Prostate gland (tissue), 2 donors: ENCODE results near the gene LRRIQ4. TPM values are rescaled to one million over a fixed set of nuclear protein-coding genes. Genes with fewer than 3 reads are reported as not detected.

Experiments
- DNase-seq: peaks from one replicate; pipeline ENCODE4 v3.0.0-alpha.2; 2019; ENCODE audit warnings: low spot score
- H3K27ac ChIP-seq, 2 donors: fragments of 200-600 bp; sonication (generic); 2 replicates each; pipeline ENCODE4 v1.5.1; 2017 to 2019
- H3K27me3 ChIP-seq: fragments of 200-600 bp; sonication (generic); replicated peaks from 2 replicates; pipeline ENCODE4 v1.5.1; 2019; ENCODE audit not compliant: insufficient read depth
- H3K36me3 ChIP-seq, 2 donors: fragments of 200-600 bp; sonication (generic); 1 replicate in 1 of 2; 2 replicates in 1 of 2; pipeline versions ENCODE4 v1.5.1 to v1.8.1; 2017 to 2019
- H3K4me1 ChIP-seq: fragments of 200-600 bp; sonication (generic); replicated peaks from 2 replicates; pipeline ENCODE4 v1.5.1; 2019
- H3K4me3 ChIP-seq, 2 donors: fragments of 200-600 bp; sonication (generic); 2 replicates each; pipeline ENCODE4 v1.5.1; 2017 to 2019
- H3K9me3 ChIP-seq: fragments of 200-600 bp; sonication (generic); 2 replicates; pipeline ENCODE4 v1.5.1; 2017
- POLR2A ChIP-seq: fragments of 450-650 bp; IDR thresholded peaks from one replicate; pipeline ENCODE4 v1.6.1; 2016; ENCODE audit warnings: antibody characterized with exemption, mild to moderate bottlenecking
- POLR2AphosphoS5 ChIP-seq: sonication (generic); formaldehyde crosslinking; IDR thresholded peaks from one replicate; pipeline ENCODE4 v1.6.1; 2017; ENCODE audit warnings: antibody characterized with exemption
- WGBS: methylation state at CpG from one replicate; pipeline ENCODE4 v1.1.5; 2018; 5-methylcytosine and 5-hydroxymethylcytosine counted together
- intact Hi-C: fragments of 100-400 bp; cut with DNase I; formaldehyde crosslinking; loops from one replicate; pipeline ENCODE4 v1.14.2; 2022
- total RNA-seq, 2 donors: library from RNA; depleted of rRNA; stranded (reverse); fragments of >200 nt; gene quantifications; one replicate each; pipeline ENCODE4 v1.1.0, GENCODE V29; 2016
- TF ChIP-seq, protein P1 (sequence below), 4 experiments: fragments of 200-600 bp in 2 of 4; fragments of 450-650 bp in 2 of 4; sonication (generic) in 2 of 4; IDR thresholded peaks; 1 replicate in 3 of 4; 2 replicates in 1 of 4; pipeline ENCODE4 v1.5.1; 2016 to 2019; ENCODE audit warnings: antibody characterized with exemption in 4 of 4, mild to moderate bottlenecking in 2 of 4, moderate library complexity in 2 of 4

The LRRIQ4 gene
- total RNA-seq, 2 donors from 2014 or later: 0.74 TPM; not detected in 1

DNA sequence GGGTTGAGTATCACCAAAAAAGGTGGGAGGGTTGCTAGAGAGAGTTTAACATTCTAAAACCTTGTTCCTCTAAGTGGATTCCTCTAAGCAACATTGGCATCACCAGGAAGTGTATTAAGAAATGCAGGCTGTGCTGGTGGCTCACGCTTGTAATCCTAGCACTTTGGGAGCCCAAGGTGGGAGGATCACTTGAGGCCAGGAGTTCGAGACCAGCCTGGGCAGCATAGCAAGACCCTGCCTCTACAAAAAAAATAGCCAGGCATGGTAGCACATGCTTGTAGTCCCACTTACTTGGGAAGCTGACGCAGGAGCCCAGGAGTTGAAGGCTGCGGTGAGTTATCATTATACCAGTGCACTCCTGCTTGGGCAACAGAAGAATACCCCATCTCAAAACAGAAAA, 34.8 kb upstream of the LRRIQ4 start:
- Histone ChIP-seq H3K4me3 (no peak overlapping the region), H3K4me1 (peaks cover 10% of the 10 kb centered on the region), H3K27me3 (no peaks in the 10 kb centered on the region), H3K27ac (no peak overlapping the region), H3K9me3 (no peaks in the 10 kb centered on the region), H3K36me3 (peaks cover 0 to 3% of the 10 kb centered on the region in 2 donors)
- DNase-seq: no peak
- intact Hi-C loops: no loop called here
- TF ChIP-seq POLR2AphosphoS5 (no peak), POLR2A (no peak)
- TF ChIP-seq, protein P1, sequence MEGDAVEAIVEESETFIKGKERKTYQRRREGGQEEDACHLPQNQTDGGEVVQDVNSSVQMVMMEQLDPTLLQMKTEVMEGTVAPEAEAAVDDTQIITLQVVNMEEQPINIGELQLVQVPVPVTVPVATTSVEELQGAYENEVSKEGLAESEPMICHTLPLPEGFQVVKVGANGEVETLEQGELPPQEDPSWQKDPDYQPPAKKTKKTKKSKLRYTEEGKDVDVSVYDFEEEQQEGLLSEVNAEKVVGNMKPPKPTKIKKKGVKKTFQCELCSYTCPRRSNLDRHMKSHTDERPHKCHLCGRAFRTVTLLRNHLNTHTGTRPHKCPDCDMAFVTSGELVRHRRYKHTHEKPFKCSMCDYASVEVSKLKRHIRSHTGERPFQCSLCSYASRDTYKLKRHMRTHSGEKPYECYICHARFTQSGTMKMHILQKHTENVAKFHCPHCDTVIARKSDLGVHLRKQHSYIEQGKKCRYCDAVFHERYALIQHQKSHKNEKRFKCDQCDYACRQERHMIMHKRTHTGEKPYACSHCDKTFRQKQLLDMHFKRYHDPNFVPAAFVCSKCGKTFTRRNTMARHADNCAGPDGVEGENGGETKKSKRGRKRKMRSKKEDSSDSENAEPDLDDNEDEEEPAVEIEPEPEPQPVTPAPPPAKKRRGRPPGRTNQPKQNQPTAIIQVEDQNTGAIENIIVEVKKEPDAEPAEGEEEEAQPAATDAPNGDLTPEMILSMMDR (IDR thresholded peaks at IDR 0.05): no peak
- WGBS: 95% methylated on average over 4 of the region's 4 CpGs

DNA sequence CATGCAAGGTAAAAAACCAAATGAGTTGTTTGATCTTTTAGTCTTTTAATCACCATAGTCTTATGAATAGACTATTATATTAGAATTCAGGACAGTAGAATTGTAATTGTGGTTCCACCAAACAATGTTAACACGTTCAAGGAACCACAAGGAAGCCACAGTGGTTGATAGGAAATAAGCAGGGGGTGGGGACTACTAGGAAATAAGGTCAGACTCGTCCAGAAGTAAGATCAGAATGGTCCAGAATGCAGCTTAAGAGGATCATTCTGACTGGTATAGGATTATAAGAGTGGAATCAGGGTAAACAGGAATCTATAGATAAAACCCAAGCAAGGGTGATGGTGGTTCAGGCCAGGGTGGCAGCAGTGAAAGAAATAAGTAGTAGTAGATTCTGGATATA, 31.9 kb upstream of the LRRIQ4 start:
- Histone ChIP-seq H3K27me3 (no peaks in the 10 kb centered on the region), H3K9me3 (no peaks in the 10 kb centered on the region), H3K4me3 (no peak overlapping the region), H3K36me3 (peaks cover 0 to 4% of the 10 kb centered on the region in 2 donors), H3K4me1 (no peaks in the 10 kb centered on the region), H3K27ac (no peak overlapping the region)
- DNase-seq: no peak
- intact Hi-C loops: no loop called here
- TF ChIP-seq POLR2AphosphoS5 (no peak), POLR2A (no peak)
- TF ChIP-seq, protein P1 (IDR thresholded peaks at IDR 0.05): no peak
- 74% methylated on average over 2 of the region's 2 CpGs for WGBS

DNA sequence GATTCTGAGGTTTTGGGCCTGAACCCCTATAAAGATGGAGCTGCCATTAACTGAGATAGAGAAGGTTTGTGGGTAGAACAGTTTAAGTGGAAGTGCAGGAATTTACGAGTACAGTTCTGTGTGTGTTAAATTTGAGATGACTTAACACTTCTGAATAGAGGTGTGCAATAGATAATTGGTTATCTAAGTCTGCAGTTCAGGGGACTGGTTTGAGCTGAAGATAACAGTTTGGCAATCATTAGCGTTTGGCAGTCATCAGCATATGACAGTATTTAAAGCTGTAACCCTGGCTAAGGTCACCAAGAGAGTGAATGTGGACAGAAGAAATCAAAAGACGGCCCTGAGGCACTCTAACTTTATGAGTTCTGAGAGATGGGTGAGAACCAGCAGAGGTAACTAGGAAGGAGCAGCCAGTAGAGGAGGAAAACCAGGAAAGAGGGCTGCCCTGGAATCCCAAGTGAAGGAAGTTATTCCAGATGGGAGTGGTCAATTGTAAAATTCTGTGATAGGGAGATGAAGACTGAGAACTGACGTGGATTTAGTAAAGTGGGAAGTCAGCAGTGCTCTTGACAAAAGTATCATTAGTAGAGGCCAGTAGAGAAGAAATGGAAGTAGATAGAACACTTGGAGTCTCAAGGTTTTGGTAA, 31.3 kb upstream of the LRRIQ4 start:
- Histone ChIP-seq H3K9me3 (no peaks in the 10 kb centered on the region), H3K36me3 (peaks cover 0 to 9% of the 10 kb centered on the region in 2 donors), H3K27me3 (no peaks in the 10 kb centered on the region), H3K4me3 (no peak overlapping the region), H3K4me1 (no peaks in the 10 kb centered on the region), H3K27ac (no peak overlapping the region)
- intact Hi-C loops: no loop called here
- WGBS: 82% methylated on average over 4 of the region's 4 CpGs
- TF ChIP-seq POLR2AphosphoS5 (no peak), POLR2A (no peak)
- no peak for DNase-seq

DNA sequence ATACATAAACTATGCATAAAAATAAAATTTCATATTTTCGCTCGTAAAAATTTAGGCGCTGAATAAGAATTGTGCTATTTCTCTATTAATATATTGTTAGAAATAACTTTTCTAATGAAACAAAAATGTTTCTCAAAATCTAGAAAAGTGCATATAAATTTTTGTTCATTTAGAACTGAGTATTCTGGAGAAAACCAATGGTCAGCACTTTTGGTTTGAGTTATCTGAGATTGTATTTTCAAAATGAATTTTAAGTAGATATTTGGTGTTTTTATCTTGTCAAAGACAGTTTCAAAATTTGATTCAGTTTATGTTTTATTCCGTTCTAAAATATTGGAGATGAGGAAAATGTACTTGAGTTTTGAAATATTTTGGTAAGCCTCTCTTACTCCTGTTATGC, 25.6 kb upstream of the LRRIQ4 start:
- Histone ChIP-seq H3K4me3 (no peak overlapping the region), H3K4me1 (no peaks in the 10 kb centered on the region), H3K36me3 (peaks cover 0 to 7% of the 10 kb centered on the region in 2 donors), H3K9me3 (no peaks in the 10 kb centered on the region), H3K27ac (no peak overlapping the region), H3K27me3 (no peaks in the 10 kb centered on the region)
- TF ChIP-seq POLR2A (no peak), POLR2AphosphoS5 (no peak)
- TF ChIP-seq, protein P1 (IDR thresholded peaks at IDR 0.05): no peak
- WGBS: 95% methylated on average over 4 of the region's 4 CpGs
- intact Hi-C loops: no loop called here
- no peak for DNase-seq

DNA sequence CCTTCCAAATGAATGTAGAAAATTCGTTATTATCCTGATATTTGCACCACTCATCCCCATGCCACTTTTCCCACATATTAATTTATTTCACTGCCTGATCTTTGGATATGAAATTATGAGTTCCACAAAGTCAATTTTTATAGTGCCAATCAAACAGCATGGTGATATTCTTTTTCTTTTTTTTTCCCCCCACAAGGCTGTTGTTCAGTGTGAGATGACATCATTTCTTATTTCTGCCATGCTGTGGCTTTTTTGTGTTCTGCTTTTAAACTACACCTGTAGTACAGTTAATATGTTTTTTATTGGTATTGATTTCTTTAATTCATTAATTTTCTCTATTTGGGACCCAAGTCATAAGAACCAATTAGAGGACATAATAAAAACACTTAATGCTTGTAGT, 24.9 kb upstream of the LRRIQ4 start:
- H3K27me3 ChIP-seq: no peaks in the 10 kb centered on the region
- H3K27ac ChIP-seq: no peak overlapping the region
- H3K4me3 ChIP-seq: no peak overlapping the region
- H3K9me3 ChIP-seq: no peaks in the 10 kb centered on the region
- H3K4me1 ChIP-seq: no peaks in the 10 kb centered on the region
- intact Hi-C loops: no loop called here
- WGBS: 89% methylated on average over 1 of the region's 1 CpG
- TF ChIP-seq, protein P1 (IDR thresholded peaks at IDR 0.05): no peak
- no peak for TF ChIP-seq POLR2AphosphoS5
- no peak for TF ChIP-seq POLR2A
- DNase-seq: no peak
- peaks cover 0 to 7% of the 10 kb centered on the region in 2 donors for H3K36me3 ChIP-seq
